ENCODE results near the gene TREML4. TPM values are rescaled to one million over a fixed set of nuclear protein-coding genes. Genes with fewer than 3 reads are reported as not detected.

The TREML4 gene, protein sequence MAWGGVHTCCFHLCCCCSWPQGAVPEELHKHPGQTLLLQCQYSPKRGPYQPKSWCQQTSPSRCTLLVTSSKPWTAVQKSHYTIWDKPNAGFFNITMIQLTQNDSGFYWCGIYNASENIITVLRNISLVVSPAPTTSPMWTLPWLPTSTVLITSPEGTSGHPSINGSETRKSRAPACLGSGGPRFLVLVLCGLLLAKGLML
- not detected for total RNA-seq

DNA sequence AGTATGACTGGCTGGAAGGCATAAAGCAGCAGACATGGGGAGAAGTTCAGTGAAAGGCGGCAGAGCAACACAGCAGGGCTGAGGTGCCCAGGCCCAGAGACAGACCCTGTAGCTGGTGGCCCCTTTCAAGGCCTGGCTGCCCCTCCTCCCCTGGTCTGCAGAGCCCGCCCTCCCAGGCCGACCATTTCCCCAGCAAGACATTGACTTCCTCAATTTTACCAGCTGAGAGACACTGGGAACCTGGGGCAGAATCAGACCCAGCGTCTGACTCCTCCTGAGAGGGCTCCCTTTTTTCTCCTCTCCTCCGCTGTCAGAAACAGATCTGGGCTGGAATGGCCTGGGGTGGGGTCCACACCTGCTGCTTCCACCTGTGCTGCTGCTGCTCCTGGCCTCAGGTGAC is at the start of gene TREML4:
TREML4 (plus strand) TSS at position 254 of the 400 bp plus-strand sequence; CDS start at position 333, 79 bp downstream.

DNA sequence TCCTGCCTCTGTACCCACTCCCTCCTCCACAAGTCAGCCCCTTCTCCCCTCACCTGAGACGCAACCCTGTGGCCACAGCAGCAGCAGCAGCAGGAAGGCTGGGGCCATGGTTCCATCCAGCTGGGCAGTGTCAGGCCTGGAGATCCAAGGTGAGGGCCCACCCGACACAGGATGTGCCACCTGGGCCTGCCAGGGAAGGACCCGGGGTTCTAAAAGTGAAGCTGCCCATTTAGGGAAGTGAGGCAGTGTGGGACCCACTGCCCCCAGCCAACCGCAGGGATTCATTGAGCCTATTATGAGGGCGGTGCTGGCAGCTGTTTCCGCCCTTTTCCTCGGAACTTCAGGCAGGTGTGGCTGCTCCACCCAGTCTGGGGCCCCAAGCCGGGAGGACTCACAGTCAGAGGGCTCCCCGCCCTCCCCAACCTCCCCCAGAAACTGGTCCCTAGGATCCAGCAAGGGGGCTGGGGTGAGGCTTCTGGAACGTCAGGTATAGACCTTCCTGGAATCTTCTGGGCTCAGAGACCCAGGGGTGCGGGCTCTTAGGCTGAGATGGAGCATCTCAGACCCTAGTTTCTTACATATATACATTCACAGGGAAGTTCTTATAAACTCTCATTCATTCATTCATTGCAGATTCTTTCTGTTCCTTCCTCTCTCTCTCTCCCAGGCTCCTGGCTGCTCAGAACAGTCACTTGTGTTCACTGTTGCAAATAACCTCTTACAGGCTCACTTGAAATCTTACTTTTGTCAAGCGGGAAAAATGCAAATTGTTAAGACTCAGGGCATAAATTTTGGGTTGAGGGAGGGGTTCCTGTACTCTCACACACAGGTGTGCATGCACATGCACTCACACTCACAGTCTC is 27.0 kb upstream of the TREML4 start, which contains the start of gene TREML2:
TREML2 (minus strand) TSS at position 249 of the 863 bp plus-strand sequence; CDS start at position 108, 141 bp downstream.

GRCh38 chr6:41286544-41287346 is 58.6 kb downstream of the TREML4 start, which contains the start of gene TREM1:
TREM1 (minus strand) TSS chr6:41286682; CDS start chr6:41286655, 27 bp downstream.

Other genes starting within 250 kb of the TREML4 start
- 1.2 TPM for gene UNC5CL, start 189.1 kb upstream of the TREML4 start, total RNA-seq
- gene TSPO2, start 185.9 kb upstream of the TREML4 start, total RNA-seq = not detected
- 31.3 TPM for gene APOBEC2, start 175.1 kb upstream of the TREML4 start, total RNA-seq
- 36.7 TPM for gene OARD1, start 156.0 kb upstream of the TREML4 start, total RNA-seq
- gene NFYA, start 155.4 kb upstream of the TREML4 start, total RNA-seq = 59.0 TPM
- gene TREML1, start 74.0 kb upstream of the TREML4 start, total RNA-seq = 0.55 TPM
- gene TREM2, start 65.2 kb upstream of the TREML4 start, total RNA-seq = 0.38 TPM
- 0.27 TPM for gene TREML2, start 27.2 kb upstream of the TREML4 start, total RNA-seq
- 1.8 TPM for gene TREM1, start 58.3 kb downstream of the TREML4 start, total RNA-seq
- not detected for gene NCR2, start 107.3 kb downstream of the TREML4 start, total RNA-seq